HG02943 (cell line): Measurements from ENCODE around the gene ANKRD36.
"Not testable (repeated sequence)": the region's sequence is repeated elsewhere in the genome, so short reads cannot be mapped to it uniquely, and the experiment has no call there.

Experiments used
- ATAC-seq: cut with Tn5 transposase; IDR thresholded peaks from one replicate; pipeline ENCODE4 v1.9.1; 2021; ENCODE audit warnings: mild to moderate bottlenecking, low read depth, moderate library complexity; ENCODE audit not compliant: unreplicated experiment

Gene ANKRD36

DNA sequence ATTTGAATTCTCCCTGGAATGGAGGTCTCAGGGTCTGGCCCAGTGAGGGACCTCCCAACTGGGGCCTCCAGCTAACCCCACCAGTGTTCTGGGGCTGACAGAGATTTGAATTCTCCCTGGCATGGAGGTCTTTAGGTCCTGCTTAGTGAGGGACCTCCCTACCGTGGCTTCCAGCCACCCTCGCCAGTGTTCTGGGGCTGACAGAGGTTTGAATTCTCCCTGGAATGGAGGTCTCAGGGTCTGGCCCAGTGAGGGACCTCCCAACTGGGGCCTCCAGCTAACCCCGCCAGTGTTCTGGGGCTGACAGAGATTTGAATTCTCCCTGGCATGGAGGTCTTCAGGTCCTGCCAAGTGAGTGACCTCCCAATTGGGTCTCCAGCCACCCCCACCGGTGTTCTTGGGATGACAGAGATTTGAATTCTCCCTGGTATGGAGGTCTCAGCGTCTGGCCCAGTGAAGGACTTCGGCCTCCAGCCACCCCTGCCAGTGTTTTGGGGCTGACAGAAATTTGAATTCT lies 155.2 kb downstream of the ANKRD36 start:
- ATAC-seq: not testable (repeated sequence)

DNA sequence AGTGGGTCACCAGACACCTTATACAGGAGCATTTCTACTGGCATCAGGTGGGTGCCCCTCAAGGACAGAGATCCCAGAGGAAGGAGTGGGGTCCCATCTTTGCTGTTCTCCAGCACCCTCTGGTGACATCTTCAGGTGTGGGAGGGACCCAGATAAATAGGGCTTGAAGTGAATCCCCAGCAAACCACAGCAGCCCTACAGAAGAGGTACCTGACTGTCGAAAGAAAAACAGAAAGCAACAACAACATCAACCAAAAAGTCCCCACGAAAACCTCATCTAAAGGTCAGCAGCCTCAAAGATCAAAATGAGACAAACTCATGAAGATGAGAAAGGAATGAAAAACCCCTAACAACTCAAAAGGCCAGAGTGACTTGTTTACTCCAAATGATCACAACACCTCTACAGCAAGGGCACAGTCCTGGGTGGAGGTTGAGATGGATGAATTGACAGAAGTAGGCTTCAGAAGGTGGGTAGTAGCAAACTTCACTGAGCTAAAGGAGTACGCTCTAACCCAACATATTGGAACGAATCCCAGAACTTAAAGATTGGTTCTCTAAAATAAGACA lies 163.4 kb downstream of the ANKRD36 start:
- not testable (repeated sequence) for ATAC-seq

DNA sequence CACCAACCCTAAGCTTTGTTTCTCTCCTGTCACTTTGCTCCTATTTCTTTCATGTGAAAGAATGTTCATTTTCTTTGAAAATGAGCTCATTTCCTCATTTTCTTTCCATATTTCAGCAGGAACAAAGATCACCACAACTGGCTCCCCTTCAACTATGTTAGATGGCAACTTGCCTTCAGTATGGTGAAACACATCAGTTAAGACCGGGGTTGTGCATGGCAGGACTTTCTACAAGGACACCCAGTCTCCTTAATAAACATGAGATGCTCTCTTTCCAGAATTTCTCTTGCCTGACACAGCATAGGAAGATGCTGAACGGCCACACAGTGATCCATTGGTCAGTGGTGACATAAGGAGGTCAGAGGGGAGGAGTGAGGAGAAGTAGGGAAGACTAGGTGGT lies 172.2 kb downstream of the ANKRD36 start:
- not testable (repeated sequence) for ATAC-seq

DNA sequence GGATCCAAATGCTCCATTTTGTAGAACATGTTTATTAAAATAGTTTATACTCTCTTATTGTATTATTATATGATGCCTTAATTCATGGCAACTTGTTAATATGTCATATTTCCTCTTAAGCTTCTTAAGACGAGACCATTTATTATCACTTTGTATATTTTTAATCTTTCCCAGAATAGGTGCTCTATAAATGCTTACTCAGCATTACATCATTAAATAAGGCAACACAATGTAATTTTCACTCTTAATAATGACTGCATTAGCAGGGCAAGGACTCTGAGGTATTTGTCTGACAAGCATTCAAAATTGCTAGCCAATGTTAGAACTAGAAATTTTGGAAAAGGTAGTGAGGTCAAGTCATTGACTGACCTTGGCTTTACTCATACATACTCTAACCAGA lies 180.7 kb downstream of the ANKRD36 start:
- ATAC-seq: not testable (repeated sequence)
